ENCODE measurements around the gene RHOH. TPM values are rescaled to one million over a fixed set of nuclear protein-coding genes. Genes with fewer than 3 reads are reported as not detected.

RHOH gene
- total RNA-seq, 1 donor from 2014 or later: 0.29 TPM

DNA sequence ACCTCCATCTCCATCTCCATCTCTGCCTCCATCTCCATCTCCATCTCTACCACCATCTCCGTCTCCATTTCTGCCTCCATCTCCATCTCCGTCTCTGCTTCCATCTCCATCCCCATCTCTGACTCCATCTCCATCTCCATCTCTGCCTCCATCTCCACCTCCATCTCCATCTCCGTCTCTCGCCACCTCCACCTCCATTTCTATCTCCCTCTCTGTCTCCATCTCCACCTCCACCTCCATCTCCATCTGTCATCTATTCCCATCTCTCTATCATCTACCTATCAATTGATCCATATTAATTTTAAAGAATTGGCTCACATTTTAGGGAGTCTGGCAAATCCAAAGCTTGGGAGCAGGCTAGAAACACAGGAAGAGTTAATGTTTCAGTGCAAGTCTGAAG lies 98.7 kb downstream of the RHOH start:
- Mint-ChIP-seq H3K36me3 (no peaks in the 10 kb centered on the region), H3K4me1 (peaks cover 9% of the 10 kb centered on the region), H3K27ac (no peak overlapping the region), H3K9me3 (no peaks in the 10 kb centered on the region), H3K4me3 (no peak overlapping the region), H3K27me3 (ENCODE audit: low read depth) (no peaks in the 10 kb centered on the region)
- no peak for DNase-seq (ENCODE audit: low spot score in 2 of 2, unreplicated experiment in 2 of 2)
- TF ChIP-seq CTCF (IDR thresholded peaks at IDR 0.05; ENCODE audit: unreplicated experiment): no peak

Other genes starting within 250 kb of the RHOH start
- 78.4 to 86.6 TPM (median 79.8 TPM) in 3 replicates for gene PDS5A, start 219.1 kb upstream of the RHOH start, total RNA-seq
- 38.9 to 41.0 TPM (median 40.6 TPM) in 3 replicates for gene N4BP2, start 140.2 kb upstream of the RHOH start, total RNA-seq
- not detected in 3 replicates for gene CHRNA9, start 138.3 kb downstream of the RHOH start, total RNA-seq